Endothelial cell of umbilical vein (primary cell): ENCODE data around the gene CTSZ. TPM values are rescaled to one million over a fixed set of nuclear protein-coding genes. Genes with fewer than 3 reads are reported as not detected.

ENCODE experiments used
- BruUV-seq: library from RNA; stranded (reverse); fragments of 400-500 nt; replicated peaks from 2 replicates; lab custom pipeline; 2021; lab: Mats Ljungman, UMichigan
- CTCF ChIA-PET: fragments of 300-600, 350-600 bp; sonication (Branson Sonifier 250); formaldehyde crosslinking; loops from one replicate; lab custom pipeline; 2021; ENCODE audit warnings: antibody characterized with exemption, inconsistent platforms; lab: Charles Lee
- POLR2A ChIA-PET: fragments of 300-600, 350-600 bp; sonication (Branson Sonifier 250); formaldehyde crosslinking; loops from one replicate; lab custom pipeline; 2021; ENCODE audit warnings: antibody characterized with exemption, inconsistent platforms; lab: Charles Lee
- DNase-seq: peaks from one replicate; pipeline ENCODE4 v3.0.0-alpha.2; 2011; ENCODE audit warnings: low read depth, low spot score
- FAIRE-seq: peaks from 2 replicates; lab custom pipeline; 2011; peaks lifted over from hg19 to GRCh38; lab: Jason Lieb, UNC
- H2AFZ ChIP-seq: 2 replicates; pipeline ENCODE4 v1.6.0; 2012; ENCODE audit warnings: low read depth, low read length, control low read depth, inconsistent platforms
- H3K27ac ChIP-seq: 2 replicates; pipeline ENCODE4 v1.5.1; 2011; ENCODE audit warnings: low read depth, mild to moderate bottlenecking, control low read depth, low read length, moderate library complexity; ENCODE audit not compliant: insufficient read depth
- H3K27me3 ChIP-seq, 2 experiments: 2 replicates each; pipeline versions ENCODE4 v1.6.0 to v1.6.1; 2011; ENCODE audit warnings: low read length in 2 of 2, mixed read lengths in 1 of 2; ENCODE audit not compliant: control insufficient read depth in 2 of 2, insufficient read depth in 2 of 2
- H3K36me3 ChIP-seq, 2 experiments: 2 replicates in 1 of 2; 3 replicates in 1 of 2; pipeline ENCODE4 v1.5.1; 2011; ENCODE audit warnings: low read length in 2 of 2, mild to moderate bottlenecking in 1 of 2, moderate library complexity in 1 of 2; ENCODE audit not compliant: control insufficient read depth in 2 of 2, insufficient read depth in 2 of 2; ENCODE audit errors: extremely low read depth in 1 of 2
- H3K4me1 ChIP-seq: 3 replicates; pipeline ENCODE4 v1.5.1; 2011; ENCODE audit warnings: mild to moderate bottlenecking, low read length; ENCODE audit not compliant: control insufficient read depth, insufficient read depth; ENCODE audit errors: extremely low read depth
- H3K4me2 ChIP-seq: 2 replicates; pipeline ENCODE4 v1.6.1; 2011; ENCODE audit warnings: low read length, control low read depth, mixed read lengths; ENCODE audit not compliant: insufficient read depth
- H3K4me3 ChIP-seq, 3 experiments: fragments of 200-600 bp in 1 of 3; sonication (generic), shearing (Covaris generic) in 1 of 3; replicated peaks in 1 of 3; 2 replicates each; pipeline ENCODE4 v1.5.1; 2011 to 2016; ENCODE audit warnings: control low read depth in 3 of 3, low read length in 3 of 3, mild to moderate bottlenecking in 2 of 3, inconsistent platforms in 1 of 3, low read depth in 1 of 3, moderate library complexity in 1 of 3; ENCODE audit not compliant: insufficient read depth in 1 of 3
- H3K79me2 ChIP-seq: 2 replicates; pipeline ENCODE4 v1.6.0; 2012; ENCODE audit warnings: low read length, inconsistent platforms; ENCODE audit not compliant: control insufficient read depth, insufficient read depth
- H3K9ac ChIP-seq: replicated peaks from 2 replicates; pipeline ENCODE3; 2011; ENCODE audit warnings: low read length, control low read depth; ENCODE audit not compliant: insufficient read depth; ENCODE audit errors: extremely low read depth
- H3K9me1 ChIP-seq: replicated peaks from 3 replicates; pipeline ENCODE4 v1.6.0; 2011; ENCODE audit warnings: mild to moderate bottlenecking, low read length; ENCODE audit not compliant: control insufficient read depth, insufficient read depth; ENCODE audit errors: extremely low read depth
- H3K9me3 ChIP-seq: replicated peaks from 2 replicates; pipeline ENCODE4 v1.5.1; 2012; ENCODE audit warnings: low read length, inconsistent platforms; ENCODE audit not compliant: control insufficient read depth, insufficient read depth
- H4K20me1 ChIP-seq: replicated peaks from 2 replicates; pipeline ENCODE3; 2011; ENCODE audit warnings: mild to moderate bottlenecking, low read length; ENCODE audit not compliant: control insufficient read depth, insufficient read depth; ENCODE audit errors: extremely low read depth
- EZH2 ChIP-seq: IDR thresholded peaks from 2 replicates; pipeline ENCODE4 v1.6.1; 2012; ENCODE audit warnings: borderline replicate concordance, low read depth, mild to moderate bottlenecking, moderate library complexity, low read length, inconsistent platforms; ENCODE audit not compliant: severe bottlenecking
- FOS ChIP-seq: IDR thresholded peaks from 2 replicates; pipeline ENCODE4 v1.6.1; 2011; ENCODE audit warnings: mild to moderate bottlenecking, low read length, moderate library complexity, borderline replicate concordance; ENCODE audit not compliant: insufficient read depth
- GATA2 ChIP-seq: IDR thresholded peaks from 2 replicates; pipeline ENCODE4 v1.7.0; 2011; ENCODE audit warnings: low read depth, mild to moderate bottlenecking, moderate library complexity, mixed read lengths, low read length; ENCODE audit not compliant: insufficient read length, insufficient read depth
- JUN ChIP-seq: IDR thresholded peaks from 2 replicates; pipeline ENCODE4 v1.6.1; 2011; ENCODE audit warnings: borderline replicate concordance, low read depth; ENCODE audit not compliant: insufficient read length, insufficient read depth
- MYC ChIP-seq: IDR thresholded peaks from one replicate; pipeline ENCODE4 v1.6.1; 2011; ENCODE audit warnings: mild to moderate bottlenecking, low read depth, low read length
- POLR2A ChIP-seq: IDR thresholded peaks from 2 replicates; pipeline ENCODE4 v1.6.1; 2012; ENCODE audit warnings: low read depth, mild to moderate bottlenecking, control low read depth, low read length
- POLR2AphosphoS5 ChIP-seq: IDR thresholded peaks from 2 replicates; pipeline ENCODE4 v1.6.1; 2012; ENCODE audit warnings: low read depth, mild to moderate bottlenecking, control low read depth, low read length, moderate library complexity; ENCODE audit not compliant: insufficient read depth
- dilution Hi-C: fragments of 300-500 bp; cut with MboI; formaldehyde crosslinking; loops from one replicate; pipeline ENCODE4 v1.15.0; 2019; ENCODE audit warnings: low sequenced_read_pairs; ENCODE audit not compliant: extremely low pct_ligation_motif_present
- intact Hi-C: fragments of 100-400 bp; cut with micrococcal nuclease; formaldehyde crosslinking; loops from one replicate; pipeline ENCODE4 v1.10.0; 2022
- polyA plus RNA-seq, 4 experiments: library from polyadenylated mRNA; depleted of rRNA in 3 of 4; stranded (reverse) in 3 of 4; unstranded in 1 of 4; fragments of >200 nt; gene quantifications; 2 replicates each; pipeline versions ENCODE4 v1.2.1 to v1.2.3, GENCODE V29; 2011 to 2012; ENCODE audit warnings: missing spikeins in 1 of 4
- total RNA-seq: library from RNA; stranded (reverse); gene quantifications from 2 replicates; pipeline ENCODE4 v1.2.3, GENCODE V29; 2021
- TF ChIP-seq, protein P1 (sequence below): IDR thresholded peaks from 2 replicates; pipeline ENCODE4 v1.6.1; 2011; ENCODE audit not compliant: insufficient read depth, insufficient read length

CTSZ gene
- total and polyA plus RNA-seq, 2 donors (not counting 3 experiments of a cell fraction or from before 2014, with no cell fraction given): 304 to 387 TPM

DNA sequence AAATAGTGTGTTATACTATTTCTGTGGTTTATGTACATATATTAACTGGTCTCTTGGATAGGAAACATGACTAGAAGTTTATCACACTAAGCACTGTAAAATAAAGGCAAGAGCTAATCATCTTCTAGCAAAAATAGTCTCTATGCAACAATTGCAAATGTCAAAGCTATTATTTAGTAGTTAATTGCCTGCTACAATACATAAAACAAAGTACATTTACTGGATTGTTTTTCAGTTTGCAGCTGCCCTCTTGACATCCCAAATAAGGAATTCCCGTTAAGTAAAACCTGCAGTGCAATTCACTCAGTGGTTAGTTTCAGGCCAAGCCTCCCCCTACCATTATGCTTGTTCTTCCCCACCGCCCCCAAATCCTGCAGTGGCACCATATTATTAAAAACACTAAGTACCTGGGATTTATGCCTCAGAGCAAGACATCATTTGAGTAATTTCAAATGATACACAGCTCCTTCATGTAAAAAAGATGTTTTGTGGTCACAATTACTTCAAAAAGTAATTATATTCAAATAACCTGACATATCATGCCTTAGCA lies 26.6 kb upstream of the CTSZ start:
- Histone ChIP-seq H3K4me1 (peaks cover 33% of the 10 kb centered on the region), H3K27me3 (no peaks in the 10 kb centered on the region), H3K9me3 (no peaks in the 10 kb centered on the region), H4K20me1 (no peaks in the 10 kb centered on the region), H3K27ac (no peak overlapping the region), H2AFZ (no peak overlapping the region), H3K9me1 (no peaks in the 10 kb centered on the region), H3K4me3 (no peak overlapping the region), H3K36me3 (peaks cover 17 to 35% of the 10 kb centered on the region in 2 experiments), H3K79me2 (peaks cover 45% of the 10 kb centered on the region), H3K4me2 (no peak overlapping the region), H3K9ac (no peak overlapping the region)
- DNase-seq: no peak
- POLR2A ChIA-PET: interaction anchor here (1.3 kb wide), 1 partner anchor 29 kb away, joined by 3 read pairs; no protein-coding TSS in a partner anchor
- intact Hi-C loops: loop anchor here (5.0 kb wide), 1 partner anchor 36 kb away; no protein-coding TSS in a partner anchor
- no TSS peak for BruUV-seq
- CTCF ChIA-PET: interaction anchor here (1.6 to 2.2 kb wide), 3 partner anchors 22 to 163 kb away, joined by 7 to 10 read pairs (median 7); no protein-coding TSS in a partner anchor
- no peak for FAIRE-seq
- dilution Hi-C loops: no loop called here
- TF ChIP-seq MYC: no peak
- TF ChIP-seq EZH2: no peak
- no peak for TF ChIP-seq POLR2A
- no peak for TF ChIP-seq JUN
- TF ChIP-seq, protein P1, sequence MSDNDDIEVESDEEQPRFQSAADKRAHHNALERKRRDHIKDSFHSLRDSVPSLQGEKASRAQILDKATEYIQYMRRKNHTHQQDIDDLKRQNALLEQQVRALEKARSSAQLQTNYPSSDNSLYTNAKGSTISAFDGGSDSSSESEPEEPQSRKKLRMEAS: no peak
- TF ChIP-seq POLR2AphosphoS5: no peak
- no peak for TF ChIP-seq GATA2
- TF ChIP-seq FOS: no peak
